HepG2 (cell line): ENCODE measurements around the gene ADCY9. TPM values are rescaled to one million over a fixed set of nuclear protein-coding genes. Genes with fewer than 3 reads are reported as not detected.

Experiments
- ARNT2 ChIP-seq: sonication (generic); formaldehyde crosslinking; IDR thresholded peaks from 2 replicates; pipeline ENCODE4 v1.8.0; 2022; ENCODE audit warnings: mild to moderate bottlenecking, low read depth, missing genetic modification reagents, moderate library complexity
- KAT8 ChIP-seq: IDR thresholded peaks from 2 replicates; pipeline ENCODE4 v1.6.1; 2016; ENCODE audit warnings: missing genetic modification reagents, missing compliant biosample characterization
- MZF1 ChIP-seq: sonication (generic); formaldehyde crosslinking; IDR thresholded peaks from 2 replicates; pipeline ENCODE4 v1.8.1; 2023; ENCODE audit warnings: mild to moderate bottlenecking, missing genetic modification reagents, borderline replicate concordance
- NCOR1 ChIP-seq: fragments of 200-600 bp; sonication (generic); IDR thresholded peaks from 2 replicates; pipeline ENCODE4 v1.7.0; 2017; ENCODE audit warnings: antibody characterized with exemption, low read length, borderline replicate concordance
- PHF21A ChIP-seq: sonication (generic); formaldehyde crosslinking; IDR thresholded peaks from 2 replicates; pipeline ENCODE4 v1.5.0; 2020; ENCODE audit warnings: mild to moderate bottlenecking, missing genetic modification reagents
- RBM22 ChIP-seq: fragments of 200-400 bp; formaldehyde crosslinking; optimal IDR thresholded peaks from 2 replicates; pipeline ENCODE3; 2017; ENCODE audit warnings: mild to moderate bottlenecking, low read length, moderate library complexity
- SP1 ChIP-seq, 2 experiments: fragments of 450-650 bp in 1 of 2; sonication (generic) in 1 of 2; formaldehyde crosslinking in 1 of 2; IDR thresholded peaks; 2 replicates each; pipeline versions ENCODE4 v1.4.0 to v1.6.1; 2016 to 2020; ENCODE audit warnings: missing genetic modification reagents in 1 of 2
- TAF1 ChIP-seq: sonication (generic); formaldehyde crosslinking; IDR thresholded peaks from 2 replicates; pipeline ENCODE4 v1.4.0; 2020; ENCODE audit warnings: missing genetic modification reagents
- TBX2 ChIP-seq: sonication (generic); formaldehyde crosslinking; IDR thresholded peaks from 2 replicates; pipeline ENCODE4 v1.5.0; 2020; ENCODE audit warnings: missing genetic modification reagents, mild to moderate bottlenecking, borderline replicate concordance
- ZKSCAN5 ChIP-seq: sonication (generic); formaldehyde crosslinking; IDR thresholded peaks from 2 replicates; pipeline ENCODE4 v1.5.1; 2020; ENCODE audit warnings: mild to moderate bottlenecking, missing genetic modification reagents
- ZNF101 ChIP-seq: sonication (generic); formaldehyde crosslinking; IDR thresholded peaks from 2 replicates; pipeline ENCODE4 v1.4.0; 2020; ENCODE audit warnings: mild to moderate bottlenecking, low read depth, missing genetic modification reagents, borderline replicate concordance
- ZNF572 ChIP-seq: sonication (generic); formaldehyde crosslinking; IDR thresholded peaks from 2 replicates; pipeline ENCODE4 v1.5.1; 2020; ENCODE audit warnings: mild to moderate bottlenecking, missing genetic modification reagents
- ZNF614 ChIP-seq: IDR thresholded peaks from 2 replicates; pipeline ENCODE4 v1.6.1; 2018; ENCODE audit warnings: missing biosample characterization, missing genetic modification reagents, inconsistent platforms, borderline replicate concordance
- ZNF746 ChIP-seq: sonication (generic); formaldehyde crosslinking; IDR thresholded peaks from 2 replicates; pipeline ENCODE4 v1.8.0; 2022; ENCODE audit warnings: mild to moderate bottlenecking, missing genetic modification reagents
- polyA plus RNA-seq, 8 experiments: library from polyadenylated mRNA; depleted of rRNA in 3 of 8; stranded (reverse) in 7 of 8; unstranded in 1 of 8; fragments of >200 nt; fragmentation: Illumina TruSeq in 4 of 8; extraction: Trizol in 4 of 8; gene quantifications; 2 replicates each; pipeline versions ENCODE4 v1.2.1 to v1.2.3, GENCODE V29; 2011 to 2016; ENCODE audit warnings: low read depth in 4 of 8, missing spikeins in 1 of 8, mixed read lengths in 1 of 8; ENCODE audit not compliant: insufficient read depth in 1 of 8
- total RNA-seq, 5 experiments: library from RNA; depleted of rRNA; stranded (reverse); fragments of >200 nt; fragmentation: Illumina TruSeq; extraction: Trizol; gene quantifications; 2 replicates each; pipeline ENCODE4 v1.2.3, GENCODE V29; 2016; ENCODE audit warnings: low read depth in 1 of 5
- TF ChIP-seq, protein P1 (sequence below): sonication (generic); formaldehyde crosslinking; IDR thresholded peaks from 2 replicates; pipeline ENCODE4 v1.9.0; 2021; ENCODE audit warnings: missing genetic modification reagents, mild to moderate bottlenecking, borderline replicate concordance
- TF ChIP-seq, protein P2 (sequence below): sonication (generic); formaldehyde crosslinking; IDR thresholded peaks from 2 replicates; pipeline ENCODE4 v1.5.0; 2020; ENCODE audit warnings: missing genetic modification reagents
- TF ChIP-seq, protein P3 (sequence below): sonication (generic); formaldehyde crosslinking; IDR thresholded peaks from 2 replicates; pipeline ENCODE4 v1.4.0; 2020; ENCODE audit warnings: missing genetic modification reagents
- TF ChIP-seq, protein P4 (sequence below): sonication (generic); formaldehyde crosslinking; IDR thresholded peaks from 2 replicates; pipeline ENCODE4 v1.4.0; 2020; ENCODE audit warnings: missing genetic modification reagents, borderline replicate concordance
- TF ChIP-seq, protein P5 (sequence below): sonication (generic); formaldehyde crosslinking; conservative IDR thresholded peaks from 2 replicates; pipeline ENCODE4 v1.8.1; 2023; ENCODE audit warnings: missing genetic modification reagents

Gene ADCY9
- total and polyA plus RNA-seq, 2 of the 13 experiments (the other 11 are each of a cell fraction or from before 2014, with no cell fraction given) = 11.2 to 13.9 TPM

DNA sequence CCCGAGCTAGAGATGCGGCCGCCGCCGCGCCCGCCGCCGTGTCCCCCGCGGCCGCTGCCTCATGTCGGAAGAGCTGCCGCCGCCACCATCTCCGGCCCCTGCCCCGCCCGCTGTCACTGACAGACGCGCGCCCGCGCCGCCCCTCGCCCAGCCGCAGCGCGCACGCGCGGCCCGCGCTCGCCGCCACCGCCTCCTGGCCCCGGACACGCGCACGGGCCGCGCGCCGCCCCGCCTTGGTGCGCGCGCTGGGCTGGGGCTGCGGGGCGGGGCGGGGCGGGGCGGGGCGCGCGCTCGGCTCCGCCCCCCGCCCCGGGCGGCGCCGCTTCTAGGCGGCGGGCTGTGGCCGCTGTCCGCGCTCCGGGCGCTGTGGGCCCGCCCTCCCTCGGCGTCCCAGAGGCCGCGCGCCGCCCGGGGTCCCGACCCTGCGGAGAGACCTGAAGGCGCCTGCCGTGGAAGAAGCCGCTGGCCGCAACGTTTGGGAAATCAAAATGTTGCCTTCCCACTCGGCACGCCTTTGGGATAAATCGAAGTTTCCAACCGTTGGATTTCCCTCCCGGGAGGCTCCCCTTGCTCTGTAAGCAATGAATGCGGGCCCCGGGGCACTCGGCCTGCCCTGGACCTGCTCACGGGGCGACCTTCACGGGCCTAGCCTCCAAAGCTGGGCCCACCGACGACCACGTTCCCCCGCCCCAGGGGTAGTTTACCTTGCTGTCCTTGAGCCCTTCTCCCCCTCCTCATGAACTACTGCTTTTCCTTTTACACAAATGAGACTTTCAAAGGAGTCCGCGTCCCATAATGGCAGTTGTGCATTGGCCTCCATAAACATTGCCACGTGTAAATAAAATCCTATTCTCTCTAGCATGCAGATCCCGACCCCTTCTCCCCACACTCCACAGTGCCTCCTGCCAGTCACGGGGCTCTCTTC is at the start of gene ADCY9 (continued):
- TF ChIP-seq, protein P1, sequence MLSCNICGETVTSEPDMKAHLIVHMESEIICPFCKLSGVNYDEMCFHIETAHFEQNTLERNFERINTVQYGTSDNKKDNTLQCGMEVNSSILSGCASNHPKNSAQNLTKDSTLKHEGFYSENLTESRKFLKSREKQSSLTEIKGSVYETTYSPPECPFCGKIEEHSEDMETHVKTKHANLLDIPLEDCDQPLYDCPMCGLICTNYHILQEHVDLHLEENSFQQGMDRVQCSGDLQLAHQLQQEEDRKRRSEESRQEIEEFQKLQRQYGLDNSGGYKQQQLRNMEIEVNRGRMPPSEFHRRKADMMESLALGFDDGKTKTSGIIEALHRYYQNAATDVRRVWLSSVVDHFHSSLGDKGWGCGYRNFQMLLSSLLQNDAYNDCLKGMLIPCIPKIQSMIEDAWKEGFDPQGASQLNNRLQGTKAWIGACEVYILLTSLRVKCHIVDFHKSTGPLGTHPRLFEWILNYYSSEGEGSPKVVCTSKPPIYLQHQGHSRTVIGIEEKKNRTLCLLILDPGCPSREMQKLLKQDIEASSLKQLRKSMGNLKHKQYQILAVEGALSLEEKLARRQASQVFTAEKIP (CRISPR knock-in tag) = no peak
- TF ChIP-seq TBX2 (peak; percentile 23; the same call in 1 of the 2 replicates), SP1 (IDR thresholded peaks at IDR 0.05) (no peak), SP1 (CRISPR knock-in tag; IDR thresholded peaks at IDR 0.05) (no peak), ZNF572 (peak; percentile 45; the same call in 1 of the 2 replicates), PHF21A (0 out of 2 replicates have a peak, but pooled peaks have one; percentile 34), RBM22 (no peak), ZKSCAN5 (CRISPR knock-in tag) (no peak), ZNF101 (CRISPR knock-in tag) (no peak), ZNF746 (CRISPR knock-in tag) (no peak), TAF1 (CRISPR knock-in tag) (peak; percentile 75; the same call in 1 of the 2 replicates), MZF1 (CRISPR knock-in tag) (no peak), ZNF614 (CRISPR knock-in tag) (no peak), NCOR1 (no peak), ARNT2 (CRISPR knock-in tag) (no peak), KAT8 (CRISPR knock-in tag) (no peak)
- TF ChIP-seq, protein P2, sequence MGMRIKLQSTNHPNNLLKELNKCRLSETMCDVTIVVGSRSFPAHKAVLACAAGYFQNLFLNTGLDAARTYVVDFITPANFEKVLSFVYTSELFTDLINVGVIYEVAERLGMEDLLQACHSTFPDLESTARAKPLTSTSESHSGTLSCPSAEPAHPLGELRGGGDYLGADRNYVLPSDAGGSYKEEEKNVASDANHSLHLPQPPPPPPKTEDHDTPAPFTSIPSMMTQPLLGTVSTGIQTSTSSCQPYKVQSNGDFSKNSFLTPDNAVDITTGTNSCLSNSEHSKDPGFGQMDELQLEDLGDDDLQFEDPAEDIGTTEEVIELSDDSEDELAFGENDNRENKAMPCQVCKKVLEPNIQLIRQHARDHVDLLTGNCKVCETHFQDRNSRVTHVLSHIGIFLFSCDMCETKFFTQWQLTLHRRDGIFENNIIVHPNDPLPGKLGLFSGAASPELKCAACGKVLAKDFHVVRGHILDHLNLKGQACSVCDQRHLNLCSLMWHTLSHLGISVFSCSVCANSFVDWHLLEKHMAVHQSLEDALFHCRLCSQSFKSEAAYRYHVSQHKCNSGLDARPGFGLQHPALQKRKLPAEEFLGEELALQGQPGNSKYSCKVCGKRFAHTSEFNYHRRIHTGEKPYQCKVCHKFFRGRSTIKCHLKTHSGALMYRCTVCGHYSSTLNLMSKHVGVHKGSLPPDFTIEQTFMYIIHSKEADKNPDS (CRISPR knock-in tag) = no peak
- TF ChIP-seq, protein P3, sequence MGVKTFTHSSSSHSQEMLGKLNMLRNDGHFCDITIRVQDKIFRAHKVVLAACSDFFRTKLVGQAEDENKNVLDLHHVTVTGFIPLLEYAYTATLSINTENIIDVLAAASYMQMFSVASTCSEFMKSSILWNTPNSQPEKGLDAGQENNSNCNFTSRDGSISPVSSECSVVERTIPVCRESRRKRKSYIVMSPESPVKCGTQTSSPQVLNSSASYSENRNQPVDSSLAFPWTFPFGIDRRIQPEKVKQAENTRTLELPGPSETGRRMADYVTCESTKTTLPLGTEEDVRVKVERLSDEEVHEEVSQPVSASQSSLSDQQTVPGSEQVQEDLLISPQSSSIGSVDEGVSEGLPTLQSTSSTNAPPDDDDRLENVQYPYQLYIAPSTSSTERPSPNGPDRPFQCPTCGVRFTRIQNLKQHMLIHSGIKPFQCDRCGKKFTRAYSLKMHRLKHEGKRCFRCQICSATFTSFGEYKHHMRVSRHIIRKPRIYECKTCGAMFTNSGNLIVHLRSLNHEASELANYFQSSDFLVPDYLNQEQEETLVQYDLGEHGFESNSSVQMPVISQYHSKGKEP (CRISPR knock-in tag) = no peak
- TF ChIP-seq, protein P4, sequence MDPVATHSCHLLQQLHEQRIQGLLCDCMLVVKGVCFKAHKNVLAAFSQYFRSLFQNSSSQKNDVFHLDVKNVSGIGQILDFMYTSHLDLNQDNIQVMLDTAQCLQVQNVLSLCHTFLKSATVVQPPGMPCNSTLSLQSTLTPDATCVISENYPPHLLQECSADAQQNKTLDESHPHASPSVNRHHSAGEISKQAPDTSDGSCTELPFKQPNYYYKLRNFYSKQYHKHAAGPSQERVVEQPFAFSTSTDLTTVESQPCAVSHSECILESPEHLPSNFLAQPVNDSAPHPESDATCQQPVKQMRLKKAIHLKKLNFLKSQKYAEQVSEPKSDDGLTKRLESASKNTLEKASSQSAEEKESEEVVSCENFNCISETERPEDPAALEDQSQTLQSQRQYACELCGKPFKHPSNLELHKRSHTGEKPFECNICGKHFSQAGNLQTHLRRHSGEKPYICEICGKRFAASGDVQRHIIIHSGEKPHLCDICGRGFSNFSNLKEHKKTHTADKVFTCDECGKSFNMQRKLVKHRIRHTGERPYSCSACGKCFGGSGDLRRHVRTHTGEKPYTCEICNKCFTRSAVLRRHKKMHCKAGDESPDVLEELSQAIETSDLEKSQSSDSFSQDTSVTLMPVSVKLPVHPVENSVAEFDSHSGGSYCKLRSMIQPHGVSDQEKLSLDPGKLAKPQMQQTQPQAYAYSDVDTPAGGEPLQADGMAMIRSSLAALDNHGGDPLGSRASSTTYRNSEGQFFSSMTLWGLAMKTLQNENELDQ (CRISPR knock-in tag) = no peak
- TF ChIP-seq, protein P5, sequence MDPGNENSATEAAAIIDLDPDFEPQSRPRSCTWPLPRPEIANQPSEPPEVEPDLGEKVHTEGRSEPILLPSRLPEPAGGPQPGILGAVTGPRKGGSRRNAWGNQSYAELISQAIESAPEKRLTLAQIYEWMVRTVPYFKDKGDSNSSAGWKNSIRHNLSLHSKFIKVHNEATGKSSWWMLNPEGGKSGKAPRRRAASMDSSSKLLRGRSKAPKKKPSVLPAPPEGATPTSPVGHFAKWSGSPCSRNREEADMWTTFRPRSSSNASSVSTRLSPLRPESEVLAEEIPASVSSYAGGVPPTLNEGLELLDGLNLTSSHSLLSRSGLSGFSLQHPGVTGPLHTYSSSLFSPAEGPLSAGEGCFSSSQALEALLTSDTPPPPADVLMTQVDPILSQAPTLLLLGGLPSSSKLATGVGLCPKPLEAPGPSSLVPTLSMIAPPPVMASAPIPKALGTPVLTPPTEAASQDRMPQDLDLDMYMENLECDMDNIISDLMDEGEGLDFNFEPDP (CRISPR knock-in tag) = 0 out of 2 replicates have a peak, but pooled peaks have one; percentile 45
